NCI-H1436 treated with DMSO at 0.1 percent for 48 hours (cell line): ENCODE measurements around the gene EIF3I.

Experiments
- DNase-seq: peaks from one replicate; lab custom pipeline; 2025; lab: John Stamatoyannopoulos, UW

The EIF3I gene

DNA sequence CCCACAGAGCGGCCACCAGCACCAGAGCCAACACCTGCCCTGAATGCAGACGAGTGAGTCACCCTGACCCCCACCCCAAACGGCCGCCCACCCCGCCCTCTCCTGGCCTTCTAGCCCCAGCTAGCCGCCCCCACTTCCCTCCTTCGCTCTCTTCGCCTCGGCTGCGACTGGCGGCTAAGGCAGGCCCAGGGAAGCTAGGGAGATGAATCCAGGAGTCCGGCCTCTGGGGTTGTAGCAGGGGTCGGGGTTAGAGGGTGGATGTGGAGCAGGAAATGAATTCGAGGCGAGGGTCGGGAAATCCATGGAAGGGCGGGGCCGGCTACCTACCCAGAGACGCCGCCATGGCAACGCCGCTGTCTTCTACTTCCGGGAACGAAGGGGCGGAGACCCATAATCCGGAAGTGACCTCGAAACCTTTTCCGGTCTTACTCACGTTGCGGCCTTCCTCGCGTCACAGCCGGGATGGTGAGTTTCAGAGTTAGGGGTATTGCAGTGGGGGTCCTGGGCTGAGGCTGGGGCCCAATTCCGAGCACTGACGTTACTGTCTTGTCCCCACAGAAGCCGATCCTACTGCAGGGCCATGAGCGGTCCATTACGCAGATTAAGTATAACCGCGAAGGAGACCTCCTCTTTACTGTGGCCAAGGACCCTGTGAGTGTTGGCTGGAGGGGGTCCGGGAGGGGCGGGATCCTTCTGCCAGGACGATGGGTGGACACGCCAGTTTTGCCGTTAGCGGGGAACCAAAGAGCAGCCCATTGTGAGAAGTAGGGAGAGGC, at the start of gene EIF3I, which contains the start of gene TMEM234:
Gene EIF3I (plus strand): TSS at position 428 of the 776 bp plus-strand sequence. CDS start 35 bp downstream, at position 463.
Gene TMEM234 (minus strand): TSS at position 374 of the 776 bp plus-strand sequence. CDS start 31 bp downstream, at position 343.
- peak; percentile 57 for DNase-seq

GRCh38 chr1:32172621-32173245, 49.5 kb upstream of the EIF3I start:
- no peak for DNase-seq

GRCh38 chr1:32178380-32179192, 43.6 kb upstream of the EIF3I start:
- no peak for DNase-seq

GRCh38 chr1:32179193-32179442, 43.1 kb upstream of the EIF3I start:
- no peak for DNase-seq

DNA sequence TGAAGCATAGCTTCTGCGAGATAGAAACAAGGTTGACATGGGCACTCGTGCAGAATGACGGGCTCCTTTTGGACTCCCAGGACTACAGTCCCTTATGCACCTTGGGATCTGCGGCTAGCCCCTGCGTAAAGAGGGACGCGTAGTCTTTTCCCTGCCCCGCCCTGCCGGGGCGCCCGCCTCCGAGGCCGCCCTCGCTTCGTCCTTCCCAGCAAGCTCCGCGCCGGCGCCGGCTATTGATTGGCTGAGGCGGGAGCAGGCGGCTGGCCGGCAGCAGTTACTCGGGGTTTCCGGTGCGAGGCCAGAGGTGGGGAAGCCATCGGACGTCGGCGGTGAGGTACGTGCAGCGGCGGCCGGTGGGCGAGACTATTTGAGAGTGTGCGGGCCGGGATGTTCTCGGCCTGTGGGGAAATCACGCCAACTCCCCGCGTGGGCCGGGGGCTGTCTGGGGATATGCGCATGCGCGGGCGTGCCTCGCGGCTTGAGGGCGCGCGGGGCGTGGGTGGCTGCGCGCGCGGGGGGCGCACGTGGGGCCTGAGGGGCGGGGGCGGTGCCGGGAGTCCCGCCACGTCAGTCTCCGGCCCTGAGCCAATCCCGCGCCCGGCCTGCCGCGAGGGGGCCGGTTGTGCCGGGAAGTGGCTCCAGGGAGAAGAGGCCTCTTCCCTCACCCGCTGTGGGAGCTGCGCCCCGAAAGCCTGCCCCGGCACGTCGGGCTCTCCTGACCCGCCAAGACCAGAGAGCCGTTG, 42.6 kb upstream of the EIF3I start, which contains the start of gene TXLNA:
Gene TXLNA (plus strand): TSS at position 233 of the 743 bp plus-strand sequence. CDS start 671 bp downstream, outside the sequence.
- peak; percentile 35 for DNase-seq

DNA sequence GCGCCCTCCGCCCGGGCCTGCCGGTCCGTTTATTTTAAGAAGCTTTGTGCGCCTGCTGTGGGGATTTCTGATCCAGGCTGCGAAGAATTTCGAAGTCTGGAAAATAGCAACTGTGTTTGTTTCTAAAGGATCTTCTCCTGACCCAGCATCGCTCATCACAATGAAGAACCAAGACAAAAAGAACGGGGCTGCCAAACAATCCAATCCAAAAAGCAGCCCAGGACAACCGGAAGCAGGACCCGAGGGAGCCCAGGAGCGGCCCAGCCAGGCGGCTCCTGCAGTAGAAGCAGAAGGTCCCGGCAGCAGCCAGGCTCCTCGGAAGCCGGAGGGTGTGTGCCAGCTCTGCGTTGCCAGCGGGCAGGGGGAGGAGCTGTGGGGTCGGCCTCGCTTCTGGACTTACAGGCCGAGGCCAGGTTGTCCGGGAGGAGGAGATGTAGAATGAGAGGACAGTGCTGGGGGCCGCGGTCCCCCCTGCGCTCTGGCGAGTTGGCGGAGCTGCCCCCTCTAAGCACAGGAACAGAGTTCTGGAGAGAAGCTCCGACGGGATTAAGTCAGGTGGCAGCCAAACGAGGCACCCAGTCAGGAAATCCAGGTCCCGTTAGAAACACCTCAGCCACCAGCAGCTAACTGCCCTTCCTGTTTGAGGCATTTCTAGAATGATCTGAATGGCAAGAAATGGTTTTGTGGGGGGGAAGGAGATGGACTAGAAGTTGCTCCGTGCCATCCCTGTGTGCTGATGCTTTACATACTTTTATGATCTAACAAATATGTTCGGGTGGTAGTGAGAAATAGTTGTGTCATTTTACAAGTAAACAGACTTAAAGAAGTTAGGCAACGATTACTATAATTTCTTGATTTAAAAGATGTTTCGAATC, 41.8 kb upstream of the EIF3I start:
- DNase-seq: no peak

DNA sequence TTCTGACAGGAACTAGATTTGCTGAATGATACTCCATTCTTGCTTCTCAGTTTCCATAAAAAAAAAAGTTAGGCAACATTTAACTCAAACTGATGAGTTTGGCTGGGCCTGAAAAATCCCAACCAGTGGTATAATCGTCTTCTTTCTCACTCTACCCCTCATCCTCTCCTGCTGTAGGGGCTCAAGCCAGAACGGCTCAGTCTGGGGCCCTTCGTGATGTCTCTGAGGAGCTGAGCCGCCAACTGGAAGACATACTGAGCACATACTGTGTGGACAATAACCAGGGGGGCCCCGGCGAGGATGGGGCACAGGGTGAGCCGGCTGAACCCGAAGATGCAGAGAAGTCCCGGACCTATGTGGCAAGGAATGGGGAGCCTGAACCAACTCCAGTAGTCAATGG, 41.1 kb upstream of the EIF3I start:
- DNase-seq: no peak

DNA sequence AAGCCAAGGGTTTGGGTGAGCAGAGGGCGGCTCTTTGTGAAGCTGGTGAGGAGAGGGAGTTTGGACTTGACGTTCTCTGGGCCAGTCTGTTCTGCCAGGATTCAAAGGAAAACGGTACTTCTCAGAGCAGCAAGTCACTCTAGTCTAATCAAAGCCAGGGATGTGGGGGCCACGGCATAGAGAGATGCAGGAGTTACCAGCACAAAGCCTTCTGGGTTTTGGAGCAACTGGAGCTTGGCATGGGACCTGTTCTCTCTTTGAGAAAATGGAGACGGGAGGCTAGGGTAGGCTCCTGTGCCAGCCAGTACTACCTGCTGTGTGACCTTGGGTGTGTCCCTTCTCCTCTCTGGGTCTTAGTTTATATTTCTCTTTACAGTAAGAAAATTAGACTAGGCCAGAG, 40.6 kb upstream of the EIF3I start:
- no peak for DNase-seq

DNA sequence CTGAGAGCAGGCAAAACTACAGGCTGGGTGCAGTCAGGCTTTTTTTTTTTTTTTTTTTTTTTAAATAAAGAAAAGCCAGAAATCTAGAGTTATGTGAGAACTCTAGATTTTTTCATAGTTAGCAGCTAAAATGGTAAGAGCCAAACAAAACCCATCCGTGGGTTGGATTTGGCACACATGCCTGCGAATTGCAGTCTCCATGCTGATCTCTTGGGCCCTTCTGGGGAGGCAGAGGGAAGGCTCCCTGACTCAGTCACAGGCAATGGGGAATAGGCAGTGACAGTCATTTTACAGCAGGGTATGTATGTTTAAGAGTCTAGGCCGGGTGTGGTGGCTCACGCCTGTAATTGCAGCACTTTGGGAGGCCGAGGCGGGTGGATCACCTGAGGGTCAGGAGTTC, 40.1 kb upstream of the EIF3I start:
- DNase-seq: no peak

GRCh38 chr1:32184650-32185049, 37.6 kb upstream of the EIF3I start:
- no peak for DNase-seq

DNA sequence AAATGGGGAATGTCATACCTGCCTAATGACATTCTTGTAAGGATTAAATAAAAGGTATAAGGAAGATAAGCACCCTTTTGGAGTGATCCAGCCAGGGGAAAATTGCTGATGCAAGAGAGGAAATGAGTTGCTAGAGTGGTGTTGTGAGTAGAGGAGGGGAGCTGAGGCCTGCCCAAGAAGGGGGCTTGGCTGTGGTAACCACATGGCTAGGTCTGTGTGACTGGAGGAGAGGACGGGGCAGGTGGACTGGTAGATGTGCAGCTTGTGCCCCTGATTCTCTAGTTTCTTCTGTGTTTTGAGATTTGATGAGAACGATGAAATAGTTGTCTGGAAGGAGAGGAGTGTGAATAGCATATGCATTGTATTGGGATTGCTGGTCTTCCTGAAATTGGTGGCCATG, 36.1 kb upstream of the EIF3I start:
- no peak for DNase-seq

DNA sequence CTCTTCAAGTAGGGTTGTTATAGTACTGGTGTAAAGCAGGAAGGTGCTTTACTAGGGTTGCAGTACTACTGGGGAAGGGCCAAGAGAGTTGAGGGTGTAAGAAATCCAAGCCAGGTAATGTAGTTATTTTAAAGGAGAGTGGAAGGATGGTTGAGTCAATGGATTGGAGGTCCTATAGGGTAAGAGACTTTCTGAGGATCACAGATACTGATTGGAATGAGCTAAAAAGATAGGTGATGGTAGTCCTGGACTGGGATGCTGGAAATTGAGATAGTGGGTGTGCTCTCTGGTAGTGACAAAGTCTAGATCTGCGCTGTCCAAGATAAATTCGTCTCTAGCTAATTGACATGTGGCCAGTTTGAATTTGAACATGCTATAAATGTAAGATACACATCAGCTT, 35.7 kb upstream of the EIF3I start:
- DNase-seq: no peak

- no peak for DNase-seq
These were observed 34.4 kb upstream of the EIF3I start for GRCh38 chr1:32187850-32188249.

DNA sequence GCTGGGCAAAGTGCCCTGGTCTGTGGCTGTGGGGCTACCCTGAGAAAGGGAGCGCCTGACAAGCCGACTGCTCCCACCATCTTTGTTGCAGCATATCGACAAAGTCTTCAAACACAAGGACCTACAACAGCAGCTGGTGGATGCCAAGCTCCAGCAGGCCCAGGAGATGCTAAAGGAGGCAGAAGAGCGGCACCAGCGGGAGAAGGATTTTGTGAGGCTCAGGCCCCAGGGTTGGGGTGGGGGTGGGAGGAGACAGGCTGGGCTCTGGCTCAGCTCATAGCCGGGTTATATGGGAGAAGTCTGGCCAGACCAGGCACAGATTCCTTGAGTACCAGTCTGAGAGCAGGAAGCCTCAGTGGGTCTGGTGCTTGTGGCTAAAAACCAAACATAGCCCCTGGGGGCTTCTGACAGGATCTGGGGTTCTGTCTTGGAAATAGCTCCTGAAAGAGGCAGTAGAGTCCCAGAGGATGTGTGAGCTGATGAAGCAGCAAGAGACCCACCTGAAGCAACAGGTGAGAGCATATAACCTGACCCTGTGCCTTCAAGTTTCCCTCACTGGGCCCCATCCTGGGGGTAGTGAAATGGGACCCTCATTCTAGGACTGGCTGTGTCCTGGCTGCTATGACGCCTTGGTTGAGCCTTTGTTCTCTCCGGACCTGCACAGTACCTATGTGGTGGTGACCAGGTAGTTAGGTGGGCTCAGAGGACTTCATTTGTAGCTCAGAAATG, 29.8 kb upstream of the EIF3I start:
- DNase-seq: no peak

GRCh38 chr1:32194984-32195383, 27.2 kb upstream of the EIF3I start:
- DNase-seq: no peak

DNA sequence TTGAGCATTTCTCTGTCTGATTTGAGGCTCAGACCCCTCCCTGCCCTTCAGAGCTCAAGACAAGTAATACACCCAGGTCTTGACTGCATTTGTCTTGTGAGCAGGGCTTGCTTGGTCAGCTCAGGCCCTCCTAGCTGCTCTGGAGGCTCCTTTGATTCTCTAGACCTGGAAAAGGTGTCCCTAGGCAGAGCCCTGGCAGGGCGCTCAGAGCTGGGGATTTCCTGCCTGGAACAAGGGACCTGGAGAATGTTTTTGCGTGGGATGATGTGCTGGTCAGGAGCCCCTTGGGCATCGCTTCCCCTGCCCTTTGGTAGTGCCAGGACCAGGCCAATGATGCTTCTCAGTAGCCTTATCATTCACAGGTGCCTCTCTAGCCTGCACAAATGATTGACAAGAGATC, 26.7 kb upstream of the EIF3I start:
- no peak for DNase-seq

- DNase-seq: no peak
These were observed 26.0 kb upstream of the EIF3I start for GRCh38 chr1:32195972-32196823.

GRCh38 chr1:32197074-32197473, 25.1 kb upstream of the EIF3I start:
- no peak for DNase-seq

GRCh38 chr1:32197837-32198236, 24.4 kb upstream of the EIF3I start:
- no peak for DNase-seq
